ENCODE data around the gene TBRG1. TPM values are rescaled to one million over a fixed set of nuclear protein-coding genes. Genes with fewer than 3 reads are reported as not detected.

The TBRG1 gene
- total and polyA plus RNA-seq, 2 experiments from 2014 or later: 24.8 to 56.6 TPM

- TF ChIP-seq ZNF114 (CRISPR knock-in tag; IDR thresholded peaks at IDR 0.05) (no peak), ETS1 (IDR thresholded peaks at IDR 0.05) (no peak), ZNF331 (CRISPR knock-in tag; IDR thresholded peaks at IDR 0.05; ENCODE audit: low read depth) (no peak), EZH2phosphoT487 (IDR thresholded peaks at IDR 0.05; ENCODE audit: unreplicated experiment) (no peak), CTCF (conservative IDR thresholded peaks at IDR 0.05; ENCODE audit: low read depth in 2 of 2) (no peak), EZH2 (IDR thresholded peaks at IDR 0.05; ENCODE audit: low read depth, unreplicated experiment) (no peak), POLR2AphosphoS5 (IDR thresholded peaks at IDR 0.05; ENCODE audit: low read depth) (no peak)
These were observed 41.2 kb downstream of the TBRG1 start (continued) for GRCh38 chr11:124663861-124664260.

GRCh38 chr11:124667601-124668000 lies 44.9 kb downstream of the TBRG1 start:
- Mint-ChIP-seq H3K4me3 (no peak overlapping the region), H3K4me1 (peaks cover 8% of the 10 kb centered on the region; the same call in 2 of the 3 replicates), H3K36me3 (ENCODE audit: low read depth) (no peaks in the 10 kb centered on the region; the same call in 2 of the 3 replicates), H3K9me3 (peaks cover 3% of the 10 kb centered on the region; the same call in 1 of the 3 replicates), H3K27ac (no peak overlapping the region), H3K27me3 (ENCODE audit: insufficient read depth, low read depth, poor library complexity) (peaks cover 8% of the 10 kb centered on the region)
- H3K79me2 ChIP-seq (replicated peaks; ENCODE audit: insufficient read depth): no peaks in the 10 kb centered on the region
- H4K20me1 ChIP-seq (replicated peaks; ENCODE audit: insufficient read depth): no peaks in the 10 kb centered on the region
- DNase-seq (ENCODE audit: low spot score) (no peak), ATAC-seq (no peak)
- no peaks in the 10 kb centered on the region for H3F3A ChIP-seq (replicated peaks; ENCODE audit: low read depth)
- no peak overlapping the region for H3K27ac ChIP-seq (ENCODE audit: low read depth)
- no peaks in the 10 kb centered on the region for H3K9me2 ChIP-seq (ENCODE audit: insufficient read depth)
- TF ChIP-seq NANOG (IDR thresholded peaks at IDR 0.05; ENCODE audit: borderline replicate concordance) (no peak), ZNF462 (CRISPR knock-in tag; IDR thresholded peaks at IDR 0.05) (no peak), JUNB (IDR thresholded peaks at IDR 0.05; ENCODE audit: unreplicated experiment) (no peak), CTCF (conservative IDR thresholded peaks at IDR 0.05; ENCODE audit: low read depth in 2 of 2) (no peak), ZNF114 (CRISPR knock-in tag; IDR thresholded peaks at IDR 0.05) (no peak), STAT1 (IDR thresholded peaks at IDR 0.05; ENCODE audit: unreplicated experiment) (no peak), ETS1 (IDR thresholded peaks at IDR 0.05) (no peak)
- H3K4me2 ChIP-seq: no peak overlapping the region
- H2AFZ ChIP-seq: no peak overlapping the region
- no peak overlapping the region for H3K4me3 ChIP-seq
- no peaks in the 10 kb centered on the region for H3K36me3 ChIP-seq (ENCODE audit: insufficient read depth)
- peaks cover 58% of the 10 kb centered on the region for H3K27me3 ChIP-seq (ENCODE audit: insufficient read depth)
- H3K4me1 ChIP-seq (ENCODE audit: insufficient read depth): peaks cover 1% of the 10 kb centered on the region; the same call in 1 of the 2 replicates

Measured in GM23338 (cell line).